ENCODE results near the gene RFTN1. TPM values are rescaled to one million over a fixed set of nuclear protein-coding genes. Genes with fewer than 3 reads are reported as not detected.

RFTN1 gene
- polyA plus RNA-seq, 2 of the 4 experiments (the other 2 are of a cell fraction), result 1.8 to 3.7 TPM

- FAIRE-seq (no peak), ATAC-seq (no peak), DNase-seq (ENCODE audit: low read depth in 1 of 2, low spot score in 1 of 2) (no peak)
- Histone ChIP-seq H3K4me2 (no peak overlapping the region), H3K4me3 (no peak overlapping the region), H3K4me1 (no peaks in the 10 kb centered on the region), H3K9me3 (no peaks in the 10 kb centered on the region), H3K27ac (no peak overlapping the region)
- TF ChIP-seq PHF8 (IDR thresholded peaks at IDR 0.05; ENCODE audit: borderline replicate concordance, low read depth) (no peak), TP53 (CRISPR knock-in tag; IDR thresholded peaks at IDR 0.05) (no peak), TFCP2L1 (CRISPR knock-in tag; IDR thresholded peaks at IDR 0.05) (no peak), BHLHE40 (IDR thresholded peaks at IDR 0.05; ENCODE audit: low read depth, low read length) (no peak), ZNF302 (CRISPR knock-in tag; IDR thresholded peaks at IDR 0.05) (no peak), EHMT2 (IDR thresholded peaks at IDR 0.05; ENCODE audit: low read depth) (no peak), RARB (CRISPR knock-in tag; IDR thresholded peaks at IDR 0.05) (no peak)
- TF ChIP-seq, protein P1, sequence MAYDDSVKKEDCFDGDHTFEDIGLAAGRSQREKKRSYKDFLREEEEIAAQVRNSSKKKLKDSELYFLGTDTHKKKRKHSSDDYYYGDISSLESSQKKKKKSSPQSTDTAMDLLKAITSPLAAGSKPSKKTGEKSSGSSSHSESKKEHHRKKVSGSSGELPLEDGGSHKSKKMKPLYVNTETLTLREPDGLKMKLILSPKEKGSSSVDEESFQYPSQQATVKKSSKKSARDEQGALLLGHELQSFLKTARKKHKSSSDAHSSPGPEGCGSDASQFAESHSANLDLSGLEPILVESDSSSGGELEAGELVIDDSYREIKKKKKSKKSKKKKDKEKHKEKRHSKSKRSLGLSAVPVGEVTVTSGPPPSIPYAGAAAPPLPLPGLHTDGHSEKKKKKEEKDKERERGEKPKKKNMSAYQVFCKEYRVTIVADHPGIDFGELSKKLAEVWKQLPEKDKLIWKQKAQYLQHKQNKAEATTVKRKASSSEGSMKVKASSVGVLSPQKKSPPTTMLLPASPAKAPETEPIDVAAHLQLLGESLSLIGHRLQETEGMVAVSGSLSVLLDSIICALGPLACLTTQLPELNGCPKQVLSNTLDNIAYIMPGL (CRISPR knock-in tag; IDR thresholded peaks at IDR 0.05; ENCODE audit: borderline replicate concordance), result no peak
- ChIA-PET POLR2A (no interaction called here), CTCF (interaction anchor here (1.6 kb wide), 1 partner anchor 210 kb away, joined by 5 read pairs; no protein-coding TSS in a partner anchor)
- WGBS (ENCODE audit: missing lambda C conversion rate), result 68% methylated on average over 1 of the region's 1 CpG
Measured at GRCh38 chr3:16500093-16500492, 13.4 kb downstream of the RFTN1 start.

GRCh38 chr3:16499351-16499750 is 14.1 kb downstream of the RFTN1 start:
- ChIA-PET POLR2A (no interaction called here), CTCF (interaction anchor here (1.6 kb wide), 1 partner anchor 209 kb away, joined by 5 read pairs; no protein-coding TSS in a partner anchor)
- Histone ChIP-seq H3K4me3 (no peak overlapping the region), H3K27ac (no peak overlapping the region), H3K4me2 (no peak overlapping the region), H3K9me3 (no peaks in the 10 kb centered on the region), H3K4me1 (no peaks in the 10 kb centered on the region)
- no peak for FAIRE-seq
- ATAC-seq, result no peak
- no peak for TF ChIP-seq HOXB13 (CRISPR knock-in tag; IDR thresholded peaks at IDR 0.05; ENCODE audit: low read depth)
- no peak for TF ChIP-seq ZSCAN20 (CRISPR knock-in tag; IDR thresholded peaks at IDR 0.05)
- TF ChIP-seq E2F6 (IDR thresholded peaks at IDR 0.05; ENCODE audit: borderline replicate concordance, low read depth), result no peak
- no peak for TF ChIP-seq SREBF2 (IDR thresholded peaks at IDR 0.05)
- no peak for TF ChIP-seq SMC3 (IDR thresholded peaks at IDR 0.05)
- TF ChIP-seq KDM1A (IDR thresholded peaks at IDR 0.05; ENCODE audit: low read depth), result no peak
- TF ChIP-seq POLR2AphosphoS2 (conservative IDR thresholded peaks at IDR 0.05; ENCODE audit: low read length), result no peak
- no peak for TF ChIP-seq HDAC2 (IDR thresholded peaks at IDR 0.05)
- TF ChIP-seq BCL3 (IDR thresholded peaks at IDR 0.05), result no peak
- TF ChIP-seq CBX2 (IDR thresholded peaks at IDR 0.05; ENCODE audit: borderline replicate concordance, low read depth), result no peak
- no peak for TF ChIP-seq RFX5 (IDR thresholded peaks at IDR 0.05)
- no peak for TF ChIP-seq RNF2 (IDR thresholded peaks at IDR 0.05; ENCODE audit: borderline replicate concordance, low read depth)
- TF ChIP-seq POLR2A (IDR thresholded peaks at IDR 0.05; ENCODE audit: low read length), result no peak
- TF ChIP-seq RARB (CRISPR knock-in tag; IDR thresholded peaks at IDR 0.05), result no peak
- DNase-seq (ENCODE audit: low read depth in 1 of 2, low spot score in 1 of 2), result no peak
- WGBS (ENCODE audit: missing lambda C conversion rate), result 33% methylated on average over 4 of the region's 4 CpGs
